ENCODE data around the gene GRIN2A. TPM values are rescaled to one million over a fixed set of nuclear protein-coding genes. Genes with fewer than 3 reads are reported as not detected.

Gene GRIN2A
- polyA plus RNA-seq, 1 donor (not counting 4 experiments of a cell fraction or from before 2014, with no cell fraction given): 0.01 TPM

DNA sequence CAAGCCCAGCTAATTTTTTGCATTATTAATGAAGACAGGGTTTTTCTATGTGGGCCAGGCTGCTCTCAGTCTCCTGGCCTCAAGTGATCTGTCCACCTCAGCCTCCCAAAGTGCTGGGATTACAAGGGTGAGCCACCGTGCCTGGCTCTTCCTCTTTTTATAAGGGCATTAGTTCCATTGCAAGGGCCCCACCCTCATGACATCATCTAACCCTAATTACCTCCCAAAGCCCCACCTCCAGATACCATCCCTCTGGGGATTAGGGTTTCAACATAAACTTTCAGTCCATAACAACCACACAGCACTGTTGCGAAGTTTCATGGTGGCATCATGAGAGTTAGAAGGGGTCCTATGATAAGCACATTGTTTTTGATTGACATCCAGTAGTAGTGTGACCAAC lies 277.7 kb downstream of the GRIN2A start:
- no peak for FAIRE-seq
- TF ChIP-seq, protein P1, sequence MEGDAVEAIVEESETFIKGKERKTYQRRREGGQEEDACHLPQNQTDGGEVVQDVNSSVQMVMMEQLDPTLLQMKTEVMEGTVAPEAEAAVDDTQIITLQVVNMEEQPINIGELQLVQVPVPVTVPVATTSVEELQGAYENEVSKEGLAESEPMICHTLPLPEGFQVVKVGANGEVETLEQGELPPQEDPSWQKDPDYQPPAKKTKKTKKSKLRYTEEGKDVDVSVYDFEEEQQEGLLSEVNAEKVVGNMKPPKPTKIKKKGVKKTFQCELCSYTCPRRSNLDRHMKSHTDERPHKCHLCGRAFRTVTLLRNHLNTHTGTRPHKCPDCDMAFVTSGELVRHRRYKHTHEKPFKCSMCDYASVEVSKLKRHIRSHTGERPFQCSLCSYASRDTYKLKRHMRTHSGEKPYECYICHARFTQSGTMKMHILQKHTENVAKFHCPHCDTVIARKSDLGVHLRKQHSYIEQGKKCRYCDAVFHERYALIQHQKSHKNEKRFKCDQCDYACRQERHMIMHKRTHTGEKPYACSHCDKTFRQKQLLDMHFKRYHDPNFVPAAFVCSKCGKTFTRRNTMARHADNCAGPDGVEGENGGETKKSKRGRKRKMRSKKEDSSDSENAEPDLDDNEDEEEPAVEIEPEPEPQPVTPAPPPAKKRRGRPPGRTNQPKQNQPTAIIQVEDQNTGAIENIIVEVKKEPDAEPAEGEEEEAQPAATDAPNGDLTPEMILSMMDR (optimal IDR thresholded peaks at IDR 0.05 in 1 of 3, IDR thresholded peaks at IDR 0.05 in 1 of 3, conservative IDR thresholded peaks at IDR 0.05 in 1 of 3; ENCODE audit: extremely low read depth in 1 of 3, insufficient read depth in 2 of 3, low read length in 3 of 3): no peak
- TF ChIP-seq EZH2 (IDR thresholded peaks at IDR 0.05; ENCODE audit: low read length): no peak
- dilution Hi-C loops (cut with MboI; ENCODE audit: extremely low pct_ligation_motif_present, low sequenced_read_pairs): no loop called here

DNA sequence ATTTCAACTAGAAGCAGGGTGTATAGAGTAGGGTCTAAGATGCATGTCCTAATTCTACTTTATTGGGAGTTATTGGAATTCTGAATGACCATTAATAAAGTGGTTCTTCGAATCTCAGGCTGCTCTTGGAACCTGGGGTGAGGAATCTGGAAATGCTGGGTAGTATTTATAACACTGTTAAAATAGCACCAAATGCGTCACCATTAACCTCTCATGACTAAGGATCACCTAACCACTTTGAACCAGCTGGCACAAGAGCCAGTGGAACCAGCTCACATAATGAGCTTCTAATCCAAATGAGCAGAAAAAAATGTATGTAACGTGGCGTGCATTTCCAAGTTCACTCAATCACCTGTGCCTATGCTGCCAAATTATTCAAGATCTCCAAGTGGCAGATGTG lies 281.7 kb downstream of the GRIN2A start:
- H3K4me3 ChIP-seq (ENCODE audit: control insufficient read depth in 2 of 3, extremely low read depth in 1 of 3, insufficient read depth in 2 of 3, low read depth in 1 of 3, low read length in 3 of 3): no peak overlapping the region
- no peak overlapping the region for H3K4me2 ChIP-seq (ENCODE audit: control insufficient read depth, extremely low read depth, insufficient read depth, low read depth, low read length)
- no peaks in the 10 kb centered on the region for H3K9me3 ChIP-seq (ENCODE audit: control insufficient read depth, low read depth, low read length)

More for the DNA sequence above, 277.7 kb downstream of the GRIN2A start:
- H4K20me1 ChIP-seq (ENCODE audit: control insufficient read depth, extremely low read depth, insufficient read depth, low read length): no peaks in the 10 kb centered on the region
- H3K27ac ChIP-seq (ENCODE audit: control insufficient read depth, insufficient read depth, low read length): no peak overlapping the region
- no peaks in the 10 kb centered on the region for H3K79me2 ChIP-seq (ENCODE audit: control insufficient read depth, insufficient read depth, low read length)
- H3K4me1 ChIP-seq (ENCODE audit: control insufficient read depth, extremely low read depth, insufficient read depth, low read length): no peaks in the 10 kb centered on the region
- no peak overlapping the region for H2AFZ ChIP-seq (ENCODE audit: control insufficient read depth, low read length)
- no peak overlapping the region for H3K4me3 ChIP-seq (ENCODE audit: control insufficient read depth in 2 of 3, extremely low read depth in 1 of 3, insufficient read depth in 2 of 3, low read depth in 1 of 3, low read length in 3 of 3)
- no peaks in the 10 kb centered on the region for H3K27me3 ChIP-seq (ENCODE audit: control insufficient read depth, extremely low read depth, insufficient read depth, low read length)
- no peaks in the 10 kb centered on the region for H3K9me1 ChIP-seq (ENCODE audit: control insufficient read depth, extremely low read depth, insufficient read depth, low read length)
- H3K4me2 ChIP-seq (ENCODE audit: control insufficient read depth, extremely low read depth, insufficient read depth, low read depth, low read length): no peak overlapping the region
- no peaks in the 10 kb centered on the region for H3K9me3 ChIP-seq (ENCODE audit: control insufficient read depth, low read depth, low read length)
- no peaks in the 10 kb centered on the region for H3K36me3 ChIP-seq (ENCODE audit: control insufficient read depth in 2 of 2, extremely low read depth in 1 of 2, insufficient read depth in 2 of 2, low read length in 2 of 2)
- H3K9ac ChIP-seq (ENCODE audit: control insufficient read depth, extremely low read depth, insufficient read depth, low read length): no peak overlapping the region
- no peak for DNase-seq (ENCODE audit: low read depth, low spot score)

More for the DNA sequence above, 281.7 kb downstream of the GRIN2A start:
- Histone ChIP-seq H3K27ac (ENCODE audit: control insufficient read depth, insufficient read depth, low read length) (no peak overlapping the region), H3K4me1 (ENCODE audit: control insufficient read depth, extremely low read depth, insufficient read depth, low read length) (no peaks in the 10 kb centered on the region), H3K27me3 (ENCODE audit: control insufficient read depth, extremely low read depth, insufficient read depth, low read length) (no peaks in the 10 kb centered on the region), H3K9me1 (ENCODE audit: control insufficient read depth, extremely low read depth, insufficient read depth, low read length) (no peaks in the 10 kb centered on the region), H3K36me3 (ENCODE audit: control insufficient read depth in 2 of 2, extremely low read depth in 1 of 2, insufficient read depth in 2 of 2, low read length in 2 of 2) (no peaks in the 10 kb centered on the region), H2AFZ (ENCODE audit: control insufficient read depth, low read length) (no peak overlapping the region), H4K20me1 (ENCODE audit: control insufficient read depth, extremely low read depth, insufficient read depth, low read length) (no peaks in the 10 kb centered on the region), H3K79me2 (ENCODE audit: control insufficient read depth, insufficient read depth, low read length) (no peaks in the 10 kb centered on the region), H3K9ac (ENCODE audit: control insufficient read depth, extremely low read depth, insufficient read depth, low read length) (no peak overlapping the region)
- dilution Hi-C loops (cut with MboI; ENCODE audit: extremely low pct_ligation_motif_present, low sequenced_read_pairs): no loop called here
- DNase-seq (ENCODE audit: low read depth, low spot score) (no peak), FAIRE-seq (no peak)
- TF ChIP-seq EZH2 (IDR thresholded peaks at IDR 0.05; ENCODE audit: low read length): no peak
- TF ChIP-seq, protein P1 (optimal IDR thresholded peaks at IDR 0.05 in 1 of 3, IDR thresholded peaks at IDR 0.05 in 1 of 3, conservative IDR thresholded peaks at IDR 0.05 in 1 of 3; ENCODE audit: extremely low read depth in 1 of 3, insufficient read depth in 2 of 3, low read length in 3 of 3): no peak

Data from keratinocyte (primary cell).